ENCODE data around the gene THRAP3. TPM values are rescaled to one million over a fixed set of nuclear protein-coding genes. Genes with fewer than 3 reads are reported as not detected.

Gene THRAP3
- total and polyA plus RNA-seq, 9 of the 15 experiments (the other 6 are each of a cell fraction or from before 2014, with no cell fraction given) = 66.2 to 135 (median 113) TPM

- in situ Hi-C loops (cut with MboI) = no loop called here
- Histone ChIP-seq H3K27ac (ENCODE audit: extremely low read depth, low read depth, low read length) (peak overlapping the region; percentile 90), H3K36me3 (ENCODE audit: control insufficient read depth, insufficient read depth, low read length) (peaks cover 4% of the 10 kb centered on the region; the same call in 1 of the 3 replicates), H4K20me1 (replicated peaks; ENCODE audit: control insufficient read depth, insufficient read depth, low read length) (no peaks in the 10 kb centered on the region), H3K9me1 (ENCODE audit: control insufficient read depth, insufficient read depth, low read length) (no peaks in the 10 kb centered on the region), H3K27me3 (ENCODE audit: control insufficient read depth in 2 of 2, insufficient read depth in 2 of 2, low read length in 2 of 2) (no peaks in the 10 kb centered on the region), H3K4me1 (replicated peaks in 1 of 2; ENCODE audit: control insufficient read depth in 2 of 2, insufficient read depth in 2 of 2, low read length in 2 of 2) (peaks cover 36 to 56% of the 10 kb centered on the region in 2 experiments), H3K9me3 (replicated peaks; ENCODE audit: control insufficient read depth, insufficient read depth, low read depth, low read length) (no peaks in the 10 kb centered on the region), H3K9ac (ENCODE audit: insufficient read depth in 1 of 2, low read depth in 2 of 2, low read length in 2 of 2) (peak overlapping the region; percentile 70 to 94), H3K4me3 (peak overlapping the region; percentile 46), H3K4me2 (ENCODE audit: insufficient read depth, low read length) (peak overlapping the region; percentile 88), H3K79me2 (ENCODE audit: control insufficient read depth, insufficient read depth, low read length) (peaks cover 18% of the 10 kb centered on the region; the same call in 2 of the 3 replicates), H2AFZ (ENCODE audit: low read depth, low read length) (peak overlapping the region; percentile 94)
- ChIA-PET POLR2A (interaction anchor here (0.6 to 2.9 kb wide), 11 partner anchors 10 to 102 kb away, joined by 3 to 19 read pairs (median 3); no protein-coding TSS in a partner anchor), CTCF (ENCODE audit: low intra/inter-chr PET ratio) (no interaction called here)
- peak; percentile 83 for ATAC-seq
- 3% methylated on average over 51 of the region's 59 CpGs for WGBS (ENCODE audit: insufficient coverage, low coverage, missing lambda C conversion rate)
- BruUV-seq (replicated peaks) = TSS peak; percentile 59
- peak; percentile 93 to 98 (median 94) for DNase-seq (ENCODE audit: extremely low read depth in 1 of 4, low spot score in 3 of 4)
- intact Hi-C loops (cut with micrococcal nuclease) = loop anchor here (2.0 to 10.0 kb wide), 3 partner anchors 47 to 437 kb away; partner anchors contain the start of genes AGO1 and STK40
- peak; percentile 90 for FAIRE-seq
- TF ChIP-seq PATZ1 (CRISPR knock-in tag; IDR thresholded peaks at IDR 0.05; ENCODE audit: borderline replicate concordance) (0 out of 2 replicates have a peak, but pooled peaks have one; percentile 29), SMAD3 (CRISPR knock-in tag; conservative IDR thresholded peaks at IDR 0.05) (0 out of 2 replicates have a peak, but pooled peaks have one; percentile 29), TAF1 (IDR thresholded peaks at IDR 0.05; ENCODE audit: control insufficient read depth, extremely low read depth, insufficient read depth, low read length, severe bottlenecking) (peak; percentile 70), ZC3H11A (IDR thresholded peaks at IDR 0.05; ENCODE audit: low read depth, low read length) (no peak), KLF10 (CRISPR knock-in tag; IDR thresholded peaks at IDR 0.05) (no peak), ZNF785 (CRISPR knock-in tag; IDR thresholded peaks at IDR 0.05) (no peak), PPARD (CRISPR knock-in tag; IDR thresholded peaks at IDR 0.05) (no peak), LCOR (CRISPR knock-in tag; IDR thresholded peaks at IDR 0.05) (peak; percentile 98), RBM17 (IDR thresholded peaks at IDR 0.05; ENCODE audit: borderline replicate concordance, low read depth, low read length) (no peak)
- TF ChIP-seq, protein P1, sequence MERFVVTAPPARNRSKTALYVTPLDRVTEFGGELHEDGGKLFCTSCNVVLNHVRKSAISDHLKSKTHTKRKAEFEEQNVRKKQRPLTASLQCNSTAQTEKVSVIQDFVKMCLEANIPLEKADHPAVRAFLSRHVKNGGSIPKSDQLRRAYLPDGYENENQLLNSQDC (CRISPR knock-in tag; IDR thresholded peaks at IDR 0.05) = no peak
- TF ChIP-seq, protein P2, sequence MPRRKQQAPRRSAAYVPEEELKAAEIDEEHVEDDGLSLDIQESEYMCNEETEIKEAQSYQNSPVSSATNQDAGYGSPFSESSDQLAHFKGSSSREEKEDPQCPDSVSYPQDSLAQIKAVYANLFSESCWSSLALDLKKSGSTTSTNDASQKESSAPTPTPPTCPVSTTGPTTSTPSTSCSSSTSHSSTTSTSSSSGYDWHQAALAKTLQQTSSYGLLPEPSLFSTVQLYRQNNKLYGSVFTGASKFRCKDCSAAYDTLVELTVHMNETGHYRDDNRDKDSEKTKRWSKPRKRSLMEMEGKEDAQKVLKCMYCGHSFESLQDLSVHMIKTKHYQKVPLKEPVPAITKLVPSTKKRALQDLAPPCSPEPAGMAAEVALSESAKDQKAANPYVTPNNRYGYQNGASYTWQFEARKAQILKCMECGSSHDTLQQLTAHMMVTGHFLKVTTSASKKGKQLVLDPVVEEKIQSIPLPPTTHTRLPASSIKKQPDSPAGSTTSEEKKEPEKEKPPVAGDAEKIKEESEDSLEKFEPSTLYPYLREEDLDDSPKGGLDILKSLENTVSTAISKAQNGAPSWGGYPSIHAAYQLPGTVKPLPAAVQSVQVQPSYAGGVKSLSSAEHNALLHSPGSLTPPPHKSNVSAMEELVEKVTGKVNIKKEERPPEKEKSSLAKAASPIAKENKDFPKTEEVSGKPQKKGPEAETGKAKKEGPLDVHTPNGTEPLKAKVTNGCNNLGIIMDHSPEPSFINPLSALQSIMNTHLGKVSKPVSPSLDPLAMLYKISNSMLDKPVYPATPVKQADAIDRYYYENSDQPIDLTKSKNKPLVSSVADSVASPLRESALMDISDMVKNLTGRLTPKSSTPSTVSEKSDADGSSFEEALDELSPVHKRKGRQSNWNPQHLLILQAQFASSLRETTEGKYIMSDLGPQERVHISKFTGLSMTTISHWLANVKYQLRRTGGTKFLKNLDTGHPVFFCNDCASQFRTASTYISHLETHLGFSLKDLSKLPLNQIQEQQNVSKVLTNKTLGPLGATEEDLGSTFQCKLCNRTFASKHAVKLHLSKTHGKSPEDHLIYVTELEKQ (CRISPR knock-in tag; IDR thresholded peaks at IDR 0.05) = peak; percentile 24; the same call in 1 of the 2 replicates
- TF ChIP-seq, protein P3, sequence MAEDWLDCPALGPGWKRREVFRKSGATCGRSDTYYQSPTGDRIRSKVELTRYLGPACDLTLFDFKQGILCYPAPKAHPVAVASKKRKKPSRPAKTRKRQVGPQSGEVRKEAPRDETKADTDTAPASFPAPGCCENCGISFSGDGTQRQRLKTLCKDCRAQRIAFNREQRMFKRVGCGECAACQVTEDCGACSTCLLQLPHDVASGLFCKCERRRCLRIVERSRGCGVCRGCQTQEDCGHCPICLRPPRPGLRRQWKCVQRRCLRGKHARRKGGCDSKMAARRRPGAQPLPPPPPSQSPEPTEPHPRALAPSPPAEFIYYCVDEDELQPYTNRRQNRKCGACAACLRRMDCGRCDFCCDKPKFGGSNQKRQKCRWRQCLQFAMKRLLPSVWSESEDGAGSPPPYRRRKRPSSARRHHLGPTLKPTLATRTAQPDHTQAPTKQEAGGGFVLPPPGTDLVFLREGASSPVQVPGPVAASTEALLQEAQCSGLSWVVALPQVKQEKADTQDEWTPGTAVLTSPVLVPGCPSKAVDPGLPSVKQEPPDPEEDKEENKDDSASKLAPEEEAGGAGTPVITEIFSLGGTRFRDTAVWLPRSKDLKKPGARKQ (CRISPR knock-in tag; IDR thresholded peaks at IDR 0.05) = no peak
Observed at GRCh38 chr1:36321119-36321951, 97.1 kb downstream of the THRAP3 start.

All from K562 (cell line).